ENCODE measurements around the gene DNAI7. TPM values are rescaled to one million over a fixed set of nuclear protein-coding genes. Genes with fewer than 3 reads are reported as not detected.

The DNAI7 gene
- total RNA-seq, 1 donor = not detected

DNA sequence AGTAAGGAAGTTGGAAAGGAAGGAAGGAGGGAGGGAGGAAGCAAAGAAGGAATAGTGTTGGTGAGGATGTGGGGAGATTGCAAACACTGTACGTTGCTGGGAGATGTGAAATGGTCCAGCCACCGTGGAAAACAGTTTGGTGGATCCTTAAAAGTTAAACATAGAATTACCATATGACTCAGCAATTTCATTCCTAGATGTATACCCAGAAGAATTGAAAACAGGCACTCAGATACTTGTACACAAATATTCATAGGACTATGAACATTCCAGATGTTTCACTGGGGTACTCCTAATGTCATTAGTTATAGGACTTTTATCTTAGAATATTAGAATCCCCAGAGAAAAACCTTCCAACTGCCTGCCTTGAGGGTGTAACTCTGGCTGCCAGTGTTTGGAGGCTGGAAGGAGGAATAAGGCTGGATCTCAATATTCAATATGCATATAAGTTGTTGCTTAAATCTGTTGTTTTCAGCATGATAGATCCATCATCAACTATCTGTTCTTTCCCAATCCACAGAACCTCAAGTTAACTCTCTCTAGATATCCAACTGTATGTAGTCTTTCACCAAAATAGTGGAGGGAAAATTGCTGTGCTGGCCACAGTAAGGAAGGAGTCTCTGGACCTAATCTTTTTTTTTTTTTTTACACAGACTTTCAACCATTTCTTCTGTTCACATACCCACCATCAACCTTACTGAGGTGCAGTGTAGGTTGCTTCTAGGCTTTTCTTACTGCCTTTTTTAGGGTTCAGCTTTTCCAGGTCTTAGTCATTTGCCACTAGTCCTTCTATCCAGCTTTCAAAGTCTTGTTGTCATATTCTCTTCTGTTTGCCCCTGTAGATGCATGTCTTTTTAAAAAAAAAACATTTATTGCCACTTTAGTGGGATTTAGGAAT is 94.5 kb downstream of the DNAI7 start:
- no peak for TF ChIP-seq CTCF (IDR thresholded peaks at IDR 0.05; ENCODE audit: insufficient read depth, low read depth, low read length)
- no peak for DNase-seq (ENCODE audit: low read depth)

DNA sequence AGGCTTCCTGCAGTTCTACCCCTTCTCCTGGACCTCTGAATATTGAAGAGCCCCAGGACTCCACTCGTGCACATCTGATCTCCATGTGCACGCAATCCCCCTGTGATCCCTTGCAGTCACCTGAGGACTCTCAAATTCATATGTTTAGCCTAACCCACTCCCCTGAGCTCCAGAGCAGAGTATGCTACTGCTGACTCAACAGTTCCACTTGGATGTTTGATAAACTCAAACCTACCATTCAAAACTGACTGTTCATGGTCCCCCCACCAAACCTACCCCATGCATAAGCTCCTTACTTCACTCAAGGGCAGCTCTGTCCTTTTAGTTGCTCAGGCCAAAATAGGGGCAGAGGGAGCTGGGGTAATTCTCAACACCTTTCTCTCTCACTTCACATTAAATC is 96.0 kb downstream of the DNAI7 start:
- no peak overlapping the region for H3K4me3 ChIP-seq (ENCODE audit: low read depth, low read length)
- DNase-seq (ENCODE audit: low read depth) = no peak
- no peak for TF ChIP-seq CTCF (IDR thresholded peaks at IDR 0.05; ENCODE audit: insufficient read depth, low read depth, low read length)

More for the DNA sequence above, 94.5 kb downstream of the DNAI7 start:
- H3K4me3 ChIP-seq (ENCODE audit: low read depth, low read length) = no peak overlapping the region

GRCh38 chr12:25089738-25090137 is 105.2 kb downstream of the DNAI7 start:
- no peak for TF ChIP-seq CTCF (IDR thresholded peaks at IDR 0.05; ENCODE audit: insufficient read depth, low read depth, low read length)
- no peak for DNase-seq (ENCODE audit: low read depth)
- H3K4me3 ChIP-seq (ENCODE audit: low read depth, low read length) = no peak overlapping the region

DNA sequence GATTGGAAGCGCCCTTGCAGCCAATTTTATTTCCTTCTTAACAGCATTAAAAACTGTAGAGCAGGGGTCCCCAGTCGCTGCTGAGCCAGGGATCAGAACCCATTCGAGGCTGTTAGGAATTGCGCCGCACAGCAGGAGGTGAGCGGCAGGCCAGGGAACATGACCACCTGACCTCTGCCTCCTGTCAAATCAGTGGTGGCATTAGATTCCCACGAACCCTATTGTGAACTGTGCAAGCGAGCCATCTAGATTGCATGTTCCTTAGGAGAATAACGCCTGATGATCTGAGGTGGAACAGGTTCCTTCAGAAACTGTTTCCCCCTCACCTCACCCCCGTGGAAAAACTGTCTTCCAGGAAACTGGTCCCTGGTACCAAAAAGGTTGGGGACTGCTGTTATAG is 107.4 kb downstream of the DNAI7 start:
- DNase-seq (ENCODE audit: low read depth) = no peak
- no peak overlapping the region for H3K4me3 ChIP-seq (ENCODE audit: low read depth, low read length)
- TF ChIP-seq CTCF (IDR thresholded peaks at IDR 0.05; ENCODE audit: insufficient read depth, low read depth, low read length) = no peak

DNA sequence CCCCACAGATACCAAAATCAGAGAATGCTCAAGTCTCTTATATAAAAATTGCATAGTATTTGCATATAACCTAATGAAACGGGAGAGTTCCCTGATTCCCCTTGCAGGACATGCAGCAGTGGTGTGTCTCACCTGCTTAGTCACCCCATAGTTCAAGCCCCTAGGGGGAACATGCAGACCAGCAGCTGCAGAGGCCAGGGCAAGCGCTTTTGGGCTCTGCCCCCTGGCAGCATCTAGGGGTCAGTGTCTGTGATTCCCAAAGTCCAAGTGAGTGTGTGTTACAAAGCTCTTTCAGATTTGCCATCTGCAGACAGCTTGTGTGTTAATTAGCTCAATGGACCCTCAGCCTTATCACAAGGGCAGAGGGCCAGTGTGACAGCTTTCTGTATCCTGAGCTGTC is 110.1 kb downstream of the DNAI7 start:
- DNase-seq (ENCODE audit: low read depth) = no peak
- H3K4me3 ChIP-seq (ENCODE audit: low read depth, low read length) = no peak overlapping the region
- no peak for TF ChIP-seq CTCF (IDR thresholded peaks at IDR 0.05; ENCODE audit: insufficient read depth, low read depth, low read length)

GRCh38 chr12:25083211-25083610 is 111.7 kb downstream of the DNAI7 start:
- no peak overlapping the region for H3K4me3 ChIP-seq (ENCODE audit: low read depth, low read length)
- no peak for DNase-seq (ENCODE audit: low read depth)
- no peak for TF ChIP-seq CTCF (IDR thresholded peaks at IDR 0.05; ENCODE audit: insufficient read depth, low read depth, low read length)
